KMS-11 (cell line): ENCODE data around the gene SIX2.

Experiments used
- H2AFZ ChIP-seq: fragments of 200-600 bp; sonication (generic); 2 replicates; pipeline ENCODE4 v1.6.1; 2016; ENCODE audit warnings: antibody characterized with exemption, mixed run types, low read depth
- H3K27ac ChIP-seq: fragments of 200-600 bp; sonication (generic); 2 replicates; pipeline ENCODE4 v1.6.1; 2016; ENCODE audit warnings: mild to moderate bottlenecking, mixed run types
- H3K27me3 ChIP-seq: fragments of 200-600 bp; sonication (generic); 2 replicates; pipeline ENCODE4 v1.6.1; 2017; ENCODE audit warnings: mild to moderate bottlenecking, low read depth, mixed run types, moderate library complexity; ENCODE audit not compliant: insufficient read depth
- H3K36me3 ChIP-seq: fragments of 200-600 bp; sonication (generic); 2 replicates; pipeline ENCODE4 v1.6.1; 2017; ENCODE audit warnings: mild to moderate bottlenecking, mixed run types; ENCODE audit not compliant: insufficient read depth
- H3K4me1 ChIP-seq: fragments of 200-600 bp; sonication (generic); 2 replicates; pipeline ENCODE4 v1.6.1; 2016; ENCODE audit warnings: mild to moderate bottlenecking, low read depth, mixed run types; ENCODE audit not compliant: poor library complexity, severe bottlenecking
- H3K4me2 ChIP-seq: fragments of 200-600 bp; sonication (generic); 2 replicates; pipeline ENCODE4 v1.7.0; 2016; ENCODE audit warnings: mild to moderate bottlenecking, mixed run types
- H3K4me3 ChIP-seq: fragments of 200-600 bp; sonication (generic); IDR thresholded peaks from 2 replicates; pipeline ENCODE4 v1.6.1; 2017; ENCODE audit warnings: low read depth, low read length, mixed read lengths; ENCODE audit not compliant: insufficient read depth
- H3K79me2 ChIP-seq: fragments of 200-600 bp; sonication (generic); 2 replicates; pipeline ENCODE4 v1.6.1; 2016; ENCODE audit warnings: low read depth, mixed run types; ENCODE audit not compliant: insufficient read depth
- H3K9ac ChIP-seq: fragments of 200-600 bp; sonication (generic); 2 replicates; pipeline ENCODE4 v1.6.1; 2016; ENCODE audit warnings: mild to moderate bottlenecking, mixed run types
- H4K20me1 ChIP-seq: fragments of 200-600 bp; sonication (generic); 2 replicates; pipeline ENCODE4 v1.6.1; 2016; ENCODE audit warnings: mild to moderate bottlenecking, mixed run types; ENCODE audit not compliant: insufficient read depth
- TF ChIP-seq, protein P1 (sequence below): fragments of 200-600 bp; sonication (generic); conservative IDR thresholded peaks from 2 replicates; pipeline ENCODE4 v1.6.1; 2017; ENCODE audit warnings: low read depth, mild to moderate bottlenecking, antibody characterized with exemption, low read length, moderate library complexity, mixed read lengths

SIX2 gene

DNA sequence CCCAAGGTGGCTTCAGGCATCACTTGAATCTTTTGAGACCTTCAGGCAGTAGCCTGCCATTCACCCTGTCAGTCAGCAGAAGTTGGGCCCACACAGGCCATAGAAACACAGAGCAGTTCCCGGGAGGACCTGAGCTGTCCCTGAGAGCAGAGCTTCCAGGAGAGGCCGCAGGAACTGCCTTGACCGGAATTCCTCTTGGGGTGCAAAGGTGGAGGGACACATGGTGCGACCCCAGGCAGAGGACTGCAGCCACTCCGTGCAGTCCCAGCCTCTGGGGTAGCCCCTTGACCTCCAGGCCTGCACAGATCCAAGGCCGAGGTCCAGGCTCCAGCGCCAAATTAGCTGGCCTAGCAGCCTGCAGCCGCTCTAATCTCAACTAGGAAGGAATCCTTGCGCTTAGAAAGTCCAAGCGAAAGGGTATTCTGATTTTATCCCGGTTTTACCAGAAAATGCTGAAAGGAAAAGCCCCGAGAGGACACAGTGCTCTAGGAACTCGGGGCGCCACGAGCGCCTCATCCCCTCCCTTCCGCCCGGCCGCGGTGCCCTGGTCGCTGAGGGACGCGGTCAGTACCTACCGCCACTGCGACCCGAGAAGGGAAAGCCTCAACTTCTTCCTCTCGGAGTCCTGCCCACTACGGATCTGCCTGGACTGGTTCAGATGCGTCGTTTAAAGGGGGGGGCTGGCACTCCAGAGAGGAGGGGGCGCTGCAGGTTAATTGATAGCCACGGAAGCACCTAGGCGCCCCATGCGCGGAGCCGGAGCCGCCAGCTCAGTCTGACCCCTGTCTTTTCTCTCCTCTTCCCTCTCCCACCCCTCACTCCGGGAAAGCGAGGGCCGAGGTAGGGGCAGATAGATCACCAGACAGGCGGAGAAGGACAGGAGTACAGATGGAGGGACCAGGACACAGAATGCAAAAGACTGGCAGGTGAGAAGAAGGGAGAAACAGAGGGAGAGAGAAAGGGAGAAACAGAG is 5.4 kb downstream of the SIX2 start:
- H3K4me3 ChIP-seq, result no peak overlapping the region
- no peak overlapping the region for H2AFZ ChIP-seq
- TF ChIP-seq, protein P1, sequence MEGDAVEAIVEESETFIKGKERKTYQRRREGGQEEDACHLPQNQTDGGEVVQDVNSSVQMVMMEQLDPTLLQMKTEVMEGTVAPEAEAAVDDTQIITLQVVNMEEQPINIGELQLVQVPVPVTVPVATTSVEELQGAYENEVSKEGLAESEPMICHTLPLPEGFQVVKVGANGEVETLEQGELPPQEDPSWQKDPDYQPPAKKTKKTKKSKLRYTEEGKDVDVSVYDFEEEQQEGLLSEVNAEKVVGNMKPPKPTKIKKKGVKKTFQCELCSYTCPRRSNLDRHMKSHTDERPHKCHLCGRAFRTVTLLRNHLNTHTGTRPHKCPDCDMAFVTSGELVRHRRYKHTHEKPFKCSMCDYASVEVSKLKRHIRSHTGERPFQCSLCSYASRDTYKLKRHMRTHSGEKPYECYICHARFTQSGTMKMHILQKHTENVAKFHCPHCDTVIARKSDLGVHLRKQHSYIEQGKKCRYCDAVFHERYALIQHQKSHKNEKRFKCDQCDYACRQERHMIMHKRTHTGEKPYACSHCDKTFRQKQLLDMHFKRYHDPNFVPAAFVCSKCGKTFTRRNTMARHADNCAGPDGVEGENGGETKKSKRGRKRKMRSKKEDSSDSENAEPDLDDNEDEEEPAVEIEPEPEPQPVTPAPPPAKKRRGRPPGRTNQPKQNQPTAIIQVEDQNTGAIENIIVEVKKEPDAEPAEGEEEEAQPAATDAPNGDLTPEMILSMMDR, result no peak
- H3K4me1 ChIP-seq, result no peaks in the 10 kb centered on the region
- H3K27ac ChIP-seq, result no peak overlapping the region
- H3K27me3 ChIP-seq, result no peaks in the 10 kb centered on the region
- no peaks in the 10 kb centered on the region for H4K20me1 ChIP-seq
- no peak overlapping the region for H3K4me2 ChIP-seq
- peaks cover 15% of the 10 kb centered on the region; the same call in 1 of the 2 replicates for H3K79me2 ChIP-seq
- H3K9ac ChIP-seq, result no peak overlapping the region
- no peaks in the 10 kb centered on the region for H3K36me3 ChIP-seq

DNA sequence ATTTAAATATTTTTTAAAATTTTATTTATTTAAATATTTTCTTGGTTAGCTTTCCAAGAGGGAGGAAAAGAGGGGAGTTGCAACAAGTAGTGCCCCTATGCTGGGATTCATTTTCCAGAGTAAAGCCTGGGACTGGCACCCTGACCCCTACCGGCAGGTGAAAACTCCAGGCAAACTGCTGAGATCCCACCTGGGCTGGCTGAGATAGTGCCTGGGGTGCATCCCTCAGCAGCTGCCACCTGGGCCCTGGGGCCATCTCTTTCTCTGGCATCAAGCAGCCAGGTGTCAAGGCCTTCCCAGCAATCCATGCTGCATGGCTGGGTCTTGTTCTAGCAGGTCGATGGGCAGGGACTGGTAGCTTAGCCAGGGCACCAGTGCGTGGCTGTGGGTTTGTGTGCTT is 6.6 kb downstream of the SIX2 start:
- H4K20me1 ChIP-seq, result no peaks in the 10 kb centered on the region
- H3K9ac ChIP-seq, result no peak overlapping the region
- H3K36me3 ChIP-seq, result no peaks in the 10 kb centered on the region
- no peak overlapping the region for H3K4me2 ChIP-seq
- H3K4me1 ChIP-seq, result no peaks in the 10 kb centered on the region
- TF ChIP-seq, protein P1, result no peak
- no peak overlapping the region for H3K27ac ChIP-seq
- H3K4me3 ChIP-seq, result no peak overlapping the region
- no peak overlapping the region for H2AFZ ChIP-seq
- no peaks in the 10 kb centered on the region for H3K27me3 ChIP-seq
- H3K79me2 ChIP-seq, result peaks cover 12% of the 10 kb centered on the region; the same call in 1 of the 2 replicates

DNA sequence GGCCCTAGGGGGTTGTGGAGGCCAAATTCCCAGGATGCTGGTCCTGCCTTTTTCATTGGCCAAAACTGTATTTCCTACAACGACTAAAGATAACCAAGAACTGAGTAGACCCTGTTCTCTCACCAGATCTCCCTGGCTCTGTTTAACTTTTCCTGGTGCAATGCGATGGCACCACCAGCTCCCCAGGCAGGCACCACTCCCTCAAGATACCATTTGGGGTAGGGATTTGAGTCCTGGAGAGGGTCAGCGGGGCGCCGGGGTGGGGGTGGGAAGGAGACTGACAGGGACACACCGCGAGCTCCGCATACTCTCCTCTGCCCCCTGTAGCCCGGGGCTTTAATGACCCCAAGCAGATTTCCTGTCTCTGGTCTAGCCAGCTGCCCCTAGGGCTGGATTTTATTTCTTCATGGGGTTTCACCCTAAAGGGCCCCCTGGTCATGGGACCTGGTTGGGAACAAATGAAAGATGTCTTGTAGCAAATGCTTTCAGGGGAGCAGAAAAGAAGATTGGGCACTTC is 7.3 kb downstream of the SIX2 start:
- Histone ChIP-seq H2AFZ (no peak overlapping the region), H3K27ac (no peak overlapping the region), H3K9ac (no peak overlapping the region), H3K79me2 (peaks cover 4% of the 10 kb centered on the region; the same call in 1 of the 2 replicates), H3K4me3 (no peak overlapping the region), H3K4me2 (no peak overlapping the region), H3K27me3 (no peaks in the 10 kb centered on the region), H3K36me3 (no peaks in the 10 kb centered on the region), H3K4me1 (no peaks in the 10 kb centered on the region), H4K20me1 (no peaks in the 10 kb centered on the region)
- TF ChIP-seq, protein P1, result no peak

DNA sequence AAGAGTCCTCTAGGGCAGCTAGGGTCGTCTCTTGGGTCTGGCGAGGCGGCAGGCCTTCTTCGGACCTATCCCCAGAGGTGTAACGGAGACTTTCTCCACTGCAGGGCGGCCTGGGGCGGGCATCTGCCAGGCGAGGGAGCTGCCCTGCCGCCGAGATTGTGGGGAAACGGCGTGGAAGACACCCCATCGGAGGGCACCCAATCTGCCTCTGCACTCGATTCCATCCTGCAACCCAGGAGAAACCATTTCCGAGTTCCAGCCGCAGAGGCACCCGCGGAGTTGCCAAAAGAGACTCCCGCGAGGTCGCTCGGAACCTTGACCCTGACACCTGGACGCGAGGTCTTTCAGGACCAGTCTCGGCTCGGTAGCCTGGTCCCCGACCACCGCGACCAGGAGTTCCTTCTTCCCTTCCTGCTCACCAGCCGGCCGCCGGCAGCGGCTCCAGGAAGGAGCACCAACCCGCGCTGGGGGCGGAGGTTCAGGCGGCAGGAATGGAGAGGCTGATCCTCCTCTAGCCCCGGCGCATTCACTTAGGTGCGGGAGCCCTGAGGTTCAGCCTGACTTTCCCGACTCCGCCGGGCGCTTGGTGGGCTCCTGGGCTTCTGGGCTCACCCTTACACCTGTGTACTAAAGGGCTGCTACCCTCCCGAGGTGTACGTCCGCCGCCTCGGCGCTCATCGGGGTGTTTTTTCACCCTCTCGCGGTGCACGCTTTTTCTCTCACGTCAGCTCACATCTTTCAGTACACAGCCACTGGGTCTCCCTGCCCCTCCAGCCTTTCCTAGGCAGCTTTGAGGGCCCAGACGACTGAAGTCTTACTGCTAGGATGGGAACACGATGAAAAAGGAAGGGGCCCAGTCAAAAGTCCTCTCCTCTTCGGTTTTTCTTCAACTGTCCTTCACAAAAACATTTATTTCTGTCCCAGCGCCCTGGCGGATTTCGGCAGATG is 8.1 kb downstream of the SIX2 start:
- H3K4me2 ChIP-seq, result no peak overlapping the region

More for the DNA sequence above, 8.1 kb downstream of the SIX2 start:
- H3K9ac ChIP-seq, result no peak overlapping the region
- no peak overlapping the region for H3K4me3 ChIP-seq
- TF ChIP-seq, protein P1, result no peak
- no peaks in the 10 kb centered on the region for H3K36me3 ChIP-seq
- no peaks in the 10 kb centered on the region for H3K79me2 ChIP-seq
- no peaks in the 10 kb centered on the region for H4K20me1 ChIP-seq
- no peak overlapping the region for H2AFZ ChIP-seq
- H3K4me1 ChIP-seq, result no peaks in the 10 kb centered on the region
- no peaks in the 10 kb centered on the region for H3K27me3 ChIP-seq
- no peak overlapping the region for H3K27ac ChIP-seq
